Brain microvascular endothelial cell (primary cell): Measurements from ENCODE around the gene SH2D2A.

Experiments
- DNase-seq: peaks from one replicate; pipeline ENCODE4 v3.0.0-alpha.2; 2020
- H3K27ac ChIP-seq: fragments of 250-450 bp; sonication (Bioruptor Pico); 2 replicates; pipeline ENCODE4 v1.5.1; 2020; ENCODE audit warnings: mild to moderate bottlenecking, moderate library complexity
- H3K27me3 ChIP-seq: fragments of 250-450 bp; sonication (Bioruptor Pico); replicated peaks from 2 replicates; pipeline ENCODE4 v1.5.1; 2020; ENCODE audit warnings: mild to moderate bottlenecking
- H3K36me3 ChIP-seq: fragments of 250-450 bp; sonication (Bioruptor Pico); replicated peaks from 2 replicates; pipeline ENCODE4 v1.5.1; 2020; ENCODE audit warnings: mild to moderate bottlenecking
- H3K4me3 ChIP-seq: 2 replicates; pipeline ENCODE4 v1.5.1; 2011; ENCODE audit warnings: low read depth, mild to moderate bottlenecking, control low read depth, low read length, moderate library complexity
- in situ Hi-C: cut with HindIII; loops from 2 replicates; pipeline ENCODE4 v1.10.0; 2017; ENCODE audit warnings: low sequenced_read_pairs, low pct_ligation_motif_present
- TF ChIP-seq, protein P1 (sequence below): IDR thresholded peaks from 2 replicates; pipeline ENCODE4 v1.5.1; 2011; ENCODE audit warnings: low read depth, mild to moderate bottlenecking, moderate library complexity, low read length, control low read depth, inconsistent platforms; ENCODE audit errors: missing control alignments

Gene SH2D2A

DNA sequence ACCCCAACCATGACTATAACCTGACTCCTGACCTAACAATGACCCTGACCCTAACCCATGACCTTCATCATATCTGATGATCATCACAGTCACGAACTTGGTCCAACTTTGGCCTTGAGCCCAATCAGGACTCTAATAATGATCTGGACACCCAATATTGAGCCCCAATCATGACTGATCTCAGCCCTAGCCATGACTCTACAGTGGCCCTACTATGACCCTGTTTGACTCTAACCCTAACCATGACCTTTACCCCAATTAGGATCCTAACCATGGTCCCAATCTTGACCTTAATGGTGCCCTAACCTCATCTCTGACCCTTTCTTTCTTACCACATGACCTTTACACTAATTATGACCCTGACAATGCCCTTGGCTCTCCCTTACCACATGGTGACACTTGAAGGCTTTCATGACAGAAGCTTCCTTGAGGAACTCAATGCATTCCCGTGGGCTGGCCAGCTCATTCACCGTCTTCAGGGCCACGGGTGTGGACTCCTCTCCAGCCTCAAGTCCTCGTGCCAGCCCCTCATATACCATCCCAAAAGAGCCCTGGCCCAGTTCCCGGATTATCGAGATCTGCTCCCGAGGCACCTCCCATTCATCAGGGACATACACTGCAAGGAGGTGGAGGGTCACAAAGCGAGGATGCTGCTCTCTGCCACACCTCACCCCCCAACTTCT, 26.1 kb upstream of the SH2D2A start:
- in situ Hi-C loops, result no loop called here
- Histone ChIP-seq H3K27me3 (peaks cover 37% of the 10 kb centered on the region), H3K4me3 (no peak overlapping the region), H3K27ac (no peak overlapping the region), H3K36me3 (no peaks in the 10 kb centered on the region)
- DNase-seq, result no peak
- TF ChIP-seq, protein P1, sequence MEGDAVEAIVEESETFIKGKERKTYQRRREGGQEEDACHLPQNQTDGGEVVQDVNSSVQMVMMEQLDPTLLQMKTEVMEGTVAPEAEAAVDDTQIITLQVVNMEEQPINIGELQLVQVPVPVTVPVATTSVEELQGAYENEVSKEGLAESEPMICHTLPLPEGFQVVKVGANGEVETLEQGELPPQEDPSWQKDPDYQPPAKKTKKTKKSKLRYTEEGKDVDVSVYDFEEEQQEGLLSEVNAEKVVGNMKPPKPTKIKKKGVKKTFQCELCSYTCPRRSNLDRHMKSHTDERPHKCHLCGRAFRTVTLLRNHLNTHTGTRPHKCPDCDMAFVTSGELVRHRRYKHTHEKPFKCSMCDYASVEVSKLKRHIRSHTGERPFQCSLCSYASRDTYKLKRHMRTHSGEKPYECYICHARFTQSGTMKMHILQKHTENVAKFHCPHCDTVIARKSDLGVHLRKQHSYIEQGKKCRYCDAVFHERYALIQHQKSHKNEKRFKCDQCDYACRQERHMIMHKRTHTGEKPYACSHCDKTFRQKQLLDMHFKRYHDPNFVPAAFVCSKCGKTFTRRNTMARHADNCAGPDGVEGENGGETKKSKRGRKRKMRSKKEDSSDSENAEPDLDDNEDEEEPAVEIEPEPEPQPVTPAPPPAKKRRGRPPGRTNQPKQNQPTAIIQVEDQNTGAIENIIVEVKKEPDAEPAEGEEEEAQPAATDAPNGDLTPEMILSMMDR, result no peak

DNA sequence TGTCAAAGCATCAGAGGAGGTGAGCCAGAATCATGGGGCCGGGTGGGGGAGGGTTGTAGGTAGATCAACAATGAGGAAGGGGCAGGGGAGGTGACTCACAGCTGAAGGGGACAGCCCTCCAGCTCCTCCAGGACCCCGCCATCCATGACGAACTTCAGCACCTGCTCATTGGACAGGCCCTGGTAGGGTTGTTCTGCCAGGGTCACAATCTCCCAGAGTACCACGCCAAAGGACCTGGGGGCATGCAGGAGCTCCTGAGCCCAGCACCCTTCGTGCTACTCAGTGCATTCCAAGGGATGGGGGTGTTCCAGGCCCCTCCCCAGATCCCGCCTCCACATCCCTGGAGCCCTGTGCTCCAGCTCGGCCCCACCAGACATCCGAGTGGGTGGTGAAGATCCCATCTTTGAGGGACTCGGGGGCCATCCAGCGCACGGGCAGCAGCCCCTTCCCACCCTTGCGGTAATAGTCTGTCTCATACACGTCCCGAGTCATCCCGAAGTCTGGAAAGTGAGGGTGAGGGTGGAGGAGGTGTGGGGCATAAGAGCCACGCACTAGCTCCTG, 24.7 kb upstream of the SH2D2A start:
- in situ Hi-C loops, result no loop called here
- H3K27ac ChIP-seq, result no peak overlapping the region
- no peak for DNase-seq
- no peak overlapping the region for H3K4me3 ChIP-seq
- H3K36me3 ChIP-seq, result no peaks in the 10 kb centered on the region
- TF ChIP-seq, protein P1, result no peak
- H3K27me3 ChIP-seq, result peaks cover 31% of the 10 kb centered on the region

DNA sequence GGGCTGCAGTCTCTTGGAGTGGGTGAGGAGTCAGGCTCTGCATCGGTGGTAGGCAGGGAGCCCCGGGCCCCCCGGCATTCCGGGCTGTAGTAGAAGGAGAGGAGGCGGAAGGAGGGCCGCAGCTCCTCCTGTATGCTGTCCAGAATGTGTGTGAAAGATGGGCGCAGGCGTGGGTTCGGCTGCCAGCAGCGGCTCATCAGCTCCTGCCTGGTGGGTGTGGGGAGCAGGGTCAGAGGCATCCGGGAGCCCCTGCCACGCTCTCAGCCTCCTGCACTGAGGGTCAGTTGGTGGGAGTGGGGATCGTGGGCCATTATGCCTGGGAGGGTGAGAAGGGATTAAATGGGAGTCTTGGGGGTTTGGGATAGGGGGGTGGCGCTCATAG, 24.2 kb upstream of the SH2D2A start:
- TF ChIP-seq, protein P1, result no peak
- Histone ChIP-seq H3K27ac (no peak overlapping the region), H3K4me3 (no peak overlapping the region), H3K36me3 (no peaks in the 10 kb centered on the region), H3K27me3 (peaks cover 31% of the 10 kb centered on the region)
- in situ Hi-C loops, result no loop called here
- no peak for DNase-seq

DNA sequence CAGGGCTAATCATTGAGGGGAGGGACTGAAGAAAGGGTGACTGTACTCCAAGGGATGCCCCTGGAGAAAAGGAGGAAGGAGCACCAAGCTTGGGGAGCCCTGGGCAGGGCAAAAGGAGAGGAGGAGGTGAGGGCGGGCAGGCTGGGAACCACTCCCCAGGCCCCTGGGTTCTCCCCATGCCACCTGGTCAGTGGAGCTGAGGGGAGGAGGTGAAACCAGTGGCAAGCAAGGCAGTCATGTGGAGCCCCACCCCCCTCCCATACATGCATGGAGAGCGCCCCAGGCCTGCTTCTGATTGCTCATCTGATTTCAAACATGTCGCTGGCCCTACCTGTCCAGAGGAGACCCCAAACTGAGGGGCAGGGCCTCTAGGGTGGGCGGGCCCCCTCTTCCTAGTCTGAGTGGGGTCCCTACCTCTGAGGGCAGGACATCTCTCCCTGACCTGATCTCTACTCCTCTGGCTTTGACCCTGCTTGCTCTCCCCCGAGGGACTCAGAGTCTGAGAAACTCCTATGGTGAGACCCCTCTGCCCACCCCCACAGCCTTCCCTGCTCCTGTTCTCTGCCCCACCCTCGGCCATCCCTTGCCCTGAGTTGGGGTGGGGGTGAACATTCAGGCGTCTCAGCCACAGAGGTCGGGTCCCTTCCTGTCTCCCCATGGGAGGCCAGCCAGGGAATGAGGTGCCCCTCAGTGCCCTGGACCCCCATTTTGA, 23.7 kb upstream of the SH2D2A start:
- H3K36me3 ChIP-seq, result no peaks in the 10 kb centered on the region
- TF ChIP-seq, protein P1, result no peak
- no peak overlapping the region for H3K27ac ChIP-seq
- no peak for DNase-seq
- in situ Hi-C loops, result no loop called here
- H3K4me3 ChIP-seq, result no peak overlapping the region
- H3K27me3 ChIP-seq, result peaks cover 26% of the 10 kb centered on the region

DNA sequence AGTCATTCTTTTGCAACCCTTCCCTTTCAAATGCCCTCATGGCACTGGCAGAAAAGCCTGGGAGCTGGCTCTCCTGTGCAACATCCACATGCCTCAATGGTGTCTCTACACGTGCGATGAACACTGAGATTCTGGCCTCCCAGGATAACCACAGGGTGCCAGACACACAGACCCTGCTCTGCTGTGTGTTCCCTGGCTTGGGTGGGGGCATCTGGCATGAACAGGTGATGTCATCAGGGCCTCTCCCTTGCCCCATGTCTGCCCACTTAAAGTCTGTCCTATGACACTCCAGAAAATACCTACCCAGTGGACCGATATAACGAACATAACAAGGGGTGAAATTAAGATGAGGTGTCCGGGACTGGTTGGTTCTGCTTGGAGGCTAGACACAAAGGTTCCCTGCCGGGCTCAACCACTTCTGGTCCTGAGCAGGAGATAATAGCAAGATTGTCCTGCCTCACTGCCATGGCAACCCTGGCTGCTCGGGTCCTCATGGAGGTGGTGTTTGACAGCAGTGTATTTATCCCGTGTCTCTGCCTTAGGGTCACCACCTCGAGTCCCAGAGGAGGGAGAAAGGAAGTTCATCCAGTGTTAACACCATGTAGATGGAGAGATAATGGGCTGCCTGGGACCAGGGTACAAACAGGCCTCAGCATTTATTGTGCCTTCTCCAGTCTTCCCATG, 22.9 kb upstream of the SH2D2A start:
- no peak for DNase-seq
- in situ Hi-C loops, result no loop called here
- no peak overlapping the region for H3K27ac ChIP-seq
- H3K36me3 ChIP-seq, result no peaks in the 10 kb centered on the region
- peaks cover 26% of the 10 kb centered on the region for H3K27me3 ChIP-seq
- H3K4me3 ChIP-seq, result no peak overlapping the region
- TF ChIP-seq, protein P1, result no peak
